ENCODE data around the gene STARD3. TPM values are rescaled to one million over a fixed set of nuclear protein-coding genes. Genes with fewer than 3 reads are reported as not detected.

The STARD3 gene
- total RNA-seq, 1 experiment from 2014 or later = 47.7 TPM

GRCh38 chr17:39699818-39700147 is 62.8 kb downstream of the STARD3 start, which contains the start of gene ERBB2:
TSS of gene ERBB2 (plus strand) at chr17:39700064. CDS start at chr17:39700239, 175 bp downstream.
- Histone ChIP-seq H3K9me2 (ENCODE audit: insufficient read depth) (no peaks in the 10 kb centered on the region), H3K4me1 (replicated peaks; ENCODE audit: insufficient read depth) (peaks cover 45% of the 10 kb centered on the region), H3K36me3 (ENCODE audit: low read depth) (no peaks in the 10 kb centered on the region), H3F3A (ENCODE audit: insufficient read depth, low read depth) (peaks cover 39% of the 10 kb centered on the region), H3K9me3 (ENCODE audit: insufficient read depth, low read depth) (no peaks in the 10 kb centered on the region), H2AFZ (peak within 1 kb of the TSS; percentile 80), H3K79me2 (ENCODE audit: low read depth) (peaks cover 52% of the 10 kb centered on the region), H3K27ac (peak within 1 kb of the TSS; percentile 20), H4K20me1 (ENCODE audit: insufficient read depth) (peaks cover 6% of the 10 kb centered on the region; the same call in 1 of the 2 replicates), H3K27me3 (ENCODE audit: insufficient read depth, low read depth) (no peaks in the 10 kb centered on the region), H3K4me3 (peak within 1 kb of the TSS; percentile 71), H3K4me2 (peak within 1 kb of the TSS; percentile 73)
- POLR2A ChIA-PET (ENCODE audit: unreplicated experiment) = interaction anchor here (0.5 to 1.0 kb wide), 6 partner anchors 8 to 1989 kb away, joined by 3 to 7 read pairs (median 4); partner anchors contain the start of genes MIEN1 and PGAP3
- intact Hi-C loops (cut with micrococcal nuclease; ENCODE audit: unreplicated experiment) = no loop called here
- no TSS peak for BruUV-seq (replicated peaks)
- CTCF ChIA-PET = interaction anchor here (0.6 to 1.2 kb wide), 4 partner anchors 46 to 78 kb away, joined by 3 to 9 read pairs (median 4); no protein-coding TSS in a partner anchor
- TF ChIP-seq EZH2 (IDR thresholded peaks at IDR 0.05; ENCODE audit: low read depth) = no peak
- no peak for TF ChIP-seq CTCF (conservative IDR thresholded peaks at IDR 0.05)
- DNase-seq = peak; percentile 66 to 71

GRCh38 chr17:39700148-39700987 is 63.4 kb downstream of the STARD3 start:
- peaks cover 6% of the 10 kb centered on the region; the same call in 1 of the 2 replicates for H4K20me1 ChIP-seq (ENCODE audit: insufficient read depth)
- H3K9me2 ChIP-seq (ENCODE audit: insufficient read depth) = no peaks in the 10 kb centered on the region
- H3K27ac ChIP-seq = peak overlapping the region; percentile 20; the same call in 1 of the 2 replicates
- H3K4me1 ChIP-seq (replicated peaks; ENCODE audit: insufficient read depth) = peaks cover 51% of the 10 kb centered on the region
- no TSS peak for BruUV-seq (replicated peaks)
- no peaks in the 10 kb centered on the region for H3K9me3 ChIP-seq (ENCODE audit: insufficient read depth, low read depth)
- H3K79me2 ChIP-seq (ENCODE audit: low read depth) = peaks cover 58% of the 10 kb centered on the region
- no peaks in the 10 kb centered on the region for H3K27me3 ChIP-seq (ENCODE audit: insufficient read depth, low read depth)
- H3K36me3 ChIP-seq (ENCODE audit: low read depth) = no peaks in the 10 kb centered on the region
- peak overlapping the region; percentile 71 for H3K4me3 ChIP-seq
- ChIA-PET CTCF (interaction anchor here (0.5 to 1.2 kb wide), 4 partner anchors 21 to 79 kb away, joined by 3 to 5 read pairs (median 4); no protein-coding TSS in a partner anchor), POLR2A (ENCODE audit: unreplicated experiment) (interaction anchor here (0.5 to 1.0 kb wide), 6 partner anchors 9 to 30 kb away, joined by 3 to 7 read pairs (median 4); partner anchors contain the start of gene MIEN1)
- peaks cover 39% of the 10 kb centered on the region for H3F3A ChIP-seq (ENCODE audit: insufficient read depth, low read depth)
- intact Hi-C loops (cut with micrococcal nuclease; ENCODE audit: unreplicated experiment) = no loop called here
- peak in 1 of 2 experiments; percentile 12 for DNase-seq
- H2AFZ ChIP-seq = peak overlapping the region; percentile 80
- TF ChIP-seq EZH2 (IDR thresholded peaks at IDR 0.05; ENCODE audit: low read depth) (no peak), CTCF (conservative IDR thresholded peaks at IDR 0.05) (no peak)
- H3K4me2 ChIP-seq = peak overlapping the region; percentile 73

- no peaks in the 10 kb centered on the region for H3K9me3 ChIP-seq (ENCODE audit: insufficient read depth, low read depth)
- CTCF ChIA-PET = interaction anchor here (0.5 to 1.2 kb wide), 4 partner anchors 20 to 80 kb away, joined by 3 to 7 read pairs (median 5); no protein-coding TSS in a partner anchor
- TF ChIP-seq EZH2 (IDR thresholded peaks at IDR 0.05; ENCODE audit: low read depth) = no peak
- TF ChIP-seq CTCF (conservative IDR thresholded peaks at IDR 0.05) = no peak
- intact Hi-C loops (cut with micrococcal nuclease; ENCODE audit: unreplicated experiment) = no loop called here
- peaks cover 58% of the 10 kb centered on the region for H3K4me1 ChIP-seq (replicated peaks; ENCODE audit: insufficient read depth)
- no peaks in the 10 kb centered on the region for H3K27me3 ChIP-seq (ENCODE audit: insufficient read depth, low read depth)
- no peaks in the 10 kb centered on the region for H3K9me2 ChIP-seq (ENCODE audit: insufficient read depth)
- H3K27ac ChIP-seq = no peak overlapping the region
- no peaks in the 10 kb centered on the region for H3K36me3 ChIP-seq (ENCODE audit: low read depth)
- no peak overlapping the region for H2AFZ ChIP-seq
- TSS peak; percentile 36 for BruUV-seq (replicated peaks)
- peaks cover 60% of the 10 kb centered on the region for H3K79me2 ChIP-seq (ENCODE audit: low read depth)
- POLR2A ChIA-PET (ENCODE audit: unreplicated experiment) = interaction anchor here (0.8 kb wide), 1 partner anchor 17 kb away, joined by 3 read pairs; no protein-coding TSS in a partner anchor
- H3K4me3 ChIP-seq = peak overlapping the region; percentile 71
- H4K20me1 ChIP-seq (ENCODE audit: insufficient read depth) = peaks cover 6% of the 10 kb centered on the region; the same call in 1 of the 2 replicates
- peak in 1 of 2 experiments; percentile 12 for DNase-seq
- peaks cover 42% of the 10 kb centered on the region for H3F3A ChIP-seq (ENCODE audit: insufficient read depth, low read depth)
- peak overlapping the region; percentile 73 for H3K4me2 ChIP-seq
Measured at GRCh38 chr17:39701012-39701783, 64.3 kb downstream of the STARD3 start.

Measured in PC-9 (cell line).